LoVo (cell line): ENCODE data around the gene VSIG10L.

Source experiments
- DNase-seq: peaks from one replicate; pipeline ENCODE4 v3.0.0-alpha.2; 2016; ENCODE audit warnings: low spot score

The VSIG10L gene

GRCh38 chr19:51317376-51317775, 24.6 kb downstream of the VSIG10L start:
- no peak for DNase-seq

- DNase-seq: no peak
Measured at GRCh38 chr19:51316688-51317087, 25.3 kb downstream of the VSIG10L start.

GRCh38 chr19:51311351-51312257, 30.3 kb downstream of the VSIG10L start, which contains the start of gene IGLON5:
TSS of gene IGLON5 (plus strand) at chr19:51311644. CDS start at chr19:51311848, 204 bp downstream.
- DNase-seq: no peak

- no peak for DNase-seq
Measured at GRCh38 chr19:51305479-51305878, 36.5 kb downstream of the VSIG10L start.

- DNase-seq: no peak
Measured at GRCh38 chr19:51301266-51301665, 40.7 kb downstream of the VSIG10L start.

GRCh38 chr19:51297406-51297805, 44.5 kb downstream of the VSIG10L start:
- no peak for DNase-seq

GRCh38 chr19:51296336-51297093, 45.4 kb downstream of the VSIG10L start:
- DNase-seq: no peak

- no peak for DNase-seq
Measured at GRCh38 chr19:51295382-51296126, 46.4 kb downstream of the VSIG10L start.

- DNase-seq: no peak
Measured at GRCh38 chr19:51294977-51295375, 47.0 kb downstream of the VSIG10L start.

- no peak for DNase-seq
Measured at GRCh38 chr19:51294211-51294976, 47.5 kb downstream of the VSIG10L start.

GRCh38 chr19:51293571-51294210, 48.2 kb downstream of the VSIG10L start:
- DNase-seq: no peak

- DNase-seq: no peak
Measured at GRCh38 chr19:51292971-51293370, 49.0 kb downstream of the VSIG10L start.

GRCh38 chr19:51289635-51290034, 52.3 kb downstream of the VSIG10L start:
- DNase-seq: no peak

GRCh38 chr19:51285682-51286081, 56.3 kb downstream of the VSIG10L start:
- no peak for DNase-seq

GRCh38 chr19:51282335-51282734, 59.6 kb downstream of the VSIG10L start:
- DNase-seq: no peak
